ENCODE results near the gene CAND1. TPM values are rescaled to one million over a fixed set of nuclear protein-coding genes. Genes with fewer than 3 reads are reported as not detected.

CAND1 gene
- total and polyA plus RNA-seq, 9 of the 15 experiments (the other 6 are each of a cell fraction or from before 2014, with no cell fraction given), result 24.0 to 167 (median 77.5) TPM

GRCh38 chr12:67348683-67349082 lies 79.5 kb downstream of the CAND1 start (continued):
- TF ChIP-seq RREB1 (CRISPR knock-in tag; IDR thresholded peaks at IDR 0.05), result no peak
- no peak for TF ChIP-seq ZBTB7A (IDR thresholded peaks at IDR 0.05; ENCODE audit: borderline replicate concordance, control insufficient read depth, low read depth, low read length)
- TF ChIP-seq BRD9 (IDR thresholded peaks at IDR 0.05; ENCODE audit: low read depth, partially characterized antibody), result no peak
- TF ChIP-seq ZNF668 (CRISPR knock-in tag; IDR thresholded peaks at IDR 0.05), result no peak
- TF ChIP-seq RBM34 (IDR thresholded peaks at IDR 0.05; ENCODE audit: borderline replicate concordance, insufficient read depth, low read length), result no peak
- TF ChIP-seq NR3C1 (CRISPR knock-in tag; IDR thresholded peaks at IDR 0.05), result no peak
- TF ChIP-seq POLR2G (IDR thresholded peaks at IDR 0.05; ENCODE audit: low read depth, low read length), result no peak
- no peak for TF ChIP-seq BMI1 (IDR thresholded peaks at IDR 0.05; ENCODE audit: low read length)
- TF ChIP-seq IFI16 (CRISPR knock-in tag; IDR thresholded peaks at IDR 0.05), result no peak

Measured in K562 (cell line).